ENCODE results near the gene KRT38.

DNA sequence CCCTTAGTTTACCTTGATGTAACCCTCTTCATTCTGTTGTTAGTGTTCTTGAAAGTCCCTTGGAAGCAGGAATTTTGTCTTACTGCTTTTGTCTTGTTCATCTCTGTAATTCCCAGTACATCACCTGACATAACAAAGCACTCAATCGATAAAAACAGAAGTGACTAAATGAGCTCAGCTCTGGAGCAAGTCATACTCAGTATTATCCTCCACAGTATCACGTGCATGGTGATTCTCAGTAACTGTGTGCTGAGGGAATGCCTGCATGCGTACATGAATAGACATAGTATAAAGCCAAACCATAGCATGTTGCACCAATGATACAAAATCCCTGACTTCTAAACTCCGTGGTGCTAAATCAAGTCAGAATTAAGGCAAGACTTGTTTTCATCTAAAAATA lies 7.2 kb downstream of the KRT38 start:
- TF ChIP-seq TAF1 (IDR thresholded peaks at IDR 0.05; ENCODE audit: borderline replicate concordance, insufficient read depth, low read length) (no peak), FOXP2 (optimal IDR thresholded peaks at IDR 0.05; ENCODE audit: borderline replicate concordance, extremely low read depth, extremely low read length, insufficient read depth) (no peak)

Measured in PFSK-1 (cell line).